Hepatocyte (in vitro differentiated cells): Measurements from ENCODE around the gene TSEN15.

Experiments used
- CTCF ChIP-seq: fragments of 200-600 bp; sonication (generic); IDR thresholded peaks from 2 replicates; pipeline ENCODE4 v1.5.1; 2016; ENCODE audit warnings: antibody characterized with exemption, mild to moderate bottlenecking; ENCODE audit not compliant: poor library complexity
- EZH2 ChIP-seq: fragments of 200-600 bp; sonication (generic); IDR thresholded peaks from 2 replicates; pipeline ENCODE4 v1.6.1; 2016; ENCODE audit warnings: antibody characterized with exemption, mild to moderate bottlenecking, borderline replicate concordance
- EZH2phosphoT487 ChIP-seq: fragments of 200-600 bp; sonication (generic); IDR thresholded peaks from one replicate; pipeline ENCODE4 v1.6.1; 2018; ENCODE audit warnings: antibody characterized with exemption, mild to moderate bottlenecking, low read depth, moderate library complexity; ENCODE audit not compliant: unreplicated experiment, severe bottlenecking

DNA sequence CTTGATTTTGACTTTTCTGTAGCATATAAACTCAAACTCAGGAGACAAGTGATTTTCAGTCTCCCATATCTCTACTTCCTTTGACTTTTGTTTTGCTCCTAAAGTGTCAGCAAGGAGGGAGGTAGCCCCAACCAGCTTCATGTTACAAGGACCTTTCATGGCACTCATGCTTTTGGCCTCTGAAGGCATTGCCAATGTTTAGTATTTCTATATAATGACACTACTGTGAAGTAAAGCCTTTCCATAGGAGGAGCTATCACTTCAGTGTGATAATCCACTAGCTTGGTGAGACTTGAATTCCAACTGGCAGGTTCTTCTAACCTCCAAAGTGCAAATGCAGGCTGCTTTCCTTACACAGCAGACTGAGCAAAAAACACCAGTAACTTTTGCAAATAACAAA lies 28.4 kb upstream of the TSEN15 start:
- TF ChIP-seq CTCF = no peak
- no peak for TF ChIP-seq EZH2
- TF ChIP-seq EZH2phosphoT487 = no peak
